Measurements from ENCODE around the gene SRRM5.
"Not testable (repeated sequence)": the region's sequence is repeated elsewhere in the genome, so short reads cannot be mapped to it uniquely, and the experiment has no call there.

Gene SRRM5

GRCh38 chr19:43591904-43592772, 19.8 kb upstream of the SRRM5 start:
- no peak for DNase-seq

- DNase-seq: no peak
Measured at GRCh38 chr19:43592800-43593350, 19.0 kb upstream of the SRRM5 start.

DNA sequence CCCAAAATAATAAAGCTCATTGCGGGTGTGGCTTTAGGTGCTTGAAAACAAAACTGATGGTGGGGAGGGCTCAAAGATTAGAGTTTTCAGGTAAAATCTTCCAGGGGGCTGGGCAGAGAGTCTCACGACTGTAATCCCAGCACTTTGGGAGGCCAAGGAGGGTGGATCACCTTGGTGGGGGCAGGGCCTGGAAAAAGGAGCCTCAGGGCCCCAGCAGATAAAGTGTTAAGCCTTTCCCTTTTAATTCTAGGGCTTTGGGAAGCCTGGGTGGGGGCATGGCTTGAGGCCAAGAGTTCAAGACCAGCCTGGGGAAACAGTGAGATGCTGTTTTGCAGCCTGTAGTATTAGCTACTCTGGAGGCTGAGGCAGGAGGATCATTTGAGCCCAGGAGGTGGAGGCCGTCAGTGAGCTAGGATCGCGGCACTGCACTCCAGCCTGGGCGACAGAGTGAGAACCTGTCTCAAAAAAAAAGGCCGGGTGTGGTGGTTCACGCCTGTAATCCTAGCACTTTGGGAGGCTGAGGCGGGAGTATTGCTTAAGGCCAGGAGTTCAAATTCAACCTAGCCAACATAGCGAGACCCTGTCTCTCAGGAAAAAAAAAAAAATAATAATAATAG, 17.7 kb upstream of the SRRM5 start:
- DNase-seq: no peak

DNA sequence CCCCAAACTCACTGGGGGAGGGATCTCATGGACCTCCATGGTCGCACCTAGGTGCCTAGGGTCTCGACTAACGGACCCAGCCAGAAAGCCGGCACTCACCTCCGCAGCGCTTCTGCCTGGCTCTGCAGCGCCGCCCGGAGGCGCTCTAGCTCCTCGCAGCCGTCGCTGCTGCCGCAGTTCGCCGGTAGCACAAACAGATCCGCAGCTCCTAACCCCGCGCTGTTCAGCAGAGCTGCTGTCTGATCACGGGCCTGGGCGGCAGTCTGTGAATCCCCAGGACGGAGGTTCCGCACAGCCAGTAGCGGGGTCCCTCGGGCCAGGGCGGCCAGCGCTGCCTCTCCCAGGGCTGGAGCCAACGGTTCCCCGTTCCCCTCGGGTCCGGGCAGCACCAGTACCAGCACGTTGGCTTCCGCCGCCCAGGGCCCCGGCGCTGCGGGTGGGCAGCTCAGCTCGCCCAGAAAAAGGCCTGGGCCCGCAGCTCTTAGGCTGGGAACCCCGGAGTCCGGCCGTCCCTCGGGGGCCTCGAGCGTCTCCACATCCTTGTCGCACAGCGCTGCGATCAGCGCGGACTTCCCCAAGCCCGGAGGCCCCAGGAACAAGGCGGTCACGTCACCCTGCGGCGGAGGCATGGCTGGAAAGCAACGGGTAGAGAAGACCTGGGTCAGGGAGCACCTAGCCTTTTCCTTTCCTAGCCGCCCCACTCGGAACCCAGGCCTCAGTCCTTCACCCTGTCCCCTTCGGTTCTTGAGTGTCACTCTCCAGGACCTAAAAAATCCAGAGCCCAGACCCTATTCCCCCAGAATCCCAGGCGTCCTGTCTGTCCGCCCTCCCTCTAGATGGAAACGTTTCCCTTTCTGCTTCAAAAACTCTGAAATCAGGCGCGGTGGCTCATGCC, 16.9 kb upstream of the SRRM5 start:
- DNase-seq: peak; percentile 37

GRCh38 chr19:43595605-43595998, 16.3 kb upstream of the SRRM5 start:
- DNase-seq: no peak

DNA sequence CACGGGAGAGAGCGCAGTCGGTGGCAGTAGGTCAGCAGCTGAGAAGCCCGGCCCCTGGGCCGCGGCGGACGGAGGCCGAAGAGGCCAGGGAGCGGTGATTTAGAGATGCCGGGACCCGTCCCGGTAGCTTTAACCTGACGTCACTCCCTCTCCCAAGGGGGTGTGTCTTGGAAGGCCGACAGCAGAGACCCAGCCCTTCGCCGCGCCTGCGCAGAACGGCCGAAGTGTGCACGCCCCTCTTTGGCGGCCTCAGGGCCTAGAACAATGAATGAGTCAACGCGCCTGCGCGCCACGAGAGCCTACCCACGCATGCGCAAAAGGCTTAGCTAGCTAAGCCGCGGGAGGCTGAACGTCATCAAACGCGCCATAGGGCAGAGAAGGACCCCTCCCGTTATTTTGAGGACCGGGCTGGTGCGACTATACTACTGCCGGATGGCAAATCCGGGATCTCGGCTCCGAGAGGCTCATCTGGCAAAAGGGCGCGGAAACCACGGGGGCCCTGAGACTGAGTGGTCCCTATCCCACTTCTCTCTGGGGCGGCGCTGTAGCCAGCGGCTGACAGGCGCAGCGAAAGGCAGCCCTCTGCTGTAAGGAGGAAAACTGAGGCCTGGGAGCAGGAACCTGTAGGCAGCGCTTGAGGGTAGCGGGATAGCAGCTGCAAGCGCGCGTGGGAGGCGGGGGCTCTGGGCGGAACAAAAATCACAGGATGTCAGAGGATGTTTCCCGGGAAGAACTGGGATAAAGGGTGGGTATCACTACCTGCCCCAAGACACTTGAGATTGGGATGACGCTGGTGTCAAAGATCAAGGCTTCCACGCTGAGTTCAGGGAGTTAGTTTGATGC, 15.7 kb upstream of the SRRM5 start, which contains the start of the genes IRGQ and ZNF576:
TSS of gene IRGQ (minus strand) at position 136 of the 843 bp plus-strand sequence. CDS start 796 bp downstream, outside the sequence.
TSS of gene ZNF576 (plus strand) at position 597 of the 843 bp plus-strand sequence. CDS start 514 bp downstream, outside the sequence.
- DNase-seq: peak; percentile 97

DNA sequence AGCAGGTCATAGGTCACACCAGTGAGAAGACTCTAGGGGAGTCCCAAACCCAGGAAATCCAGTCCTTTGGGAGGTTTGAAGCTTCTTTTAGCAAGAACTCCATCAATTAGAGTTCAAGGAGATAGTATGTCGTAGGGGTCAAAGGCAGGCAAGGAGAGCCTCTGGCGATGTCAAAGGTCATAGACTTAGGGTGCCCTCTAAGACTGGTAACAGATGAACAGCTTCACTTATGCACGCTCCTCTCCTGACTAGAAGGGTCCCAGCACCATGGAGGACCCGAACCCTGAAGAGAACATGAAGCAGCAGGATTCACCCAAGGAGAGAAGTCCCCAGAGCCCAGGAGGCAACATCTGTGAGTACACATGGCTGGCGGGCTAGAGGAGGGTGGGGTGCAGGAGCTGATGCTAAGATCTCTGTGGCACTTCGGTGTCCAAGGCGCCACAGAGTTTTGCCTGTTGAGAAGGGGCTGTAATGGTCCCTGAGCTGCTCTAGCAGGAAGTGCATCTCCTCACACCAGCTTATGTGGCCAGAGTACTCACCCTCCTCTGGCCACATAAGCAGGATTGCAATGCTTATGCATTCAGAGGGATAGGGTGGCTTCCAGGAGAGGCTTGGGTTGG, 14.9 kb upstream of the SRRM5 start:
- DNase-seq: no peak

- DNase-seq: peak; percentile 0
Measured at GRCh38 chr19:43597876-43598275, 14.0 kb upstream of the SRRM5 start.

- no peak for DNase-seq
Measured at GRCh38 chr19:43598445-43599240, 13.2 kb upstream of the SRRM5 start.

DNA sequence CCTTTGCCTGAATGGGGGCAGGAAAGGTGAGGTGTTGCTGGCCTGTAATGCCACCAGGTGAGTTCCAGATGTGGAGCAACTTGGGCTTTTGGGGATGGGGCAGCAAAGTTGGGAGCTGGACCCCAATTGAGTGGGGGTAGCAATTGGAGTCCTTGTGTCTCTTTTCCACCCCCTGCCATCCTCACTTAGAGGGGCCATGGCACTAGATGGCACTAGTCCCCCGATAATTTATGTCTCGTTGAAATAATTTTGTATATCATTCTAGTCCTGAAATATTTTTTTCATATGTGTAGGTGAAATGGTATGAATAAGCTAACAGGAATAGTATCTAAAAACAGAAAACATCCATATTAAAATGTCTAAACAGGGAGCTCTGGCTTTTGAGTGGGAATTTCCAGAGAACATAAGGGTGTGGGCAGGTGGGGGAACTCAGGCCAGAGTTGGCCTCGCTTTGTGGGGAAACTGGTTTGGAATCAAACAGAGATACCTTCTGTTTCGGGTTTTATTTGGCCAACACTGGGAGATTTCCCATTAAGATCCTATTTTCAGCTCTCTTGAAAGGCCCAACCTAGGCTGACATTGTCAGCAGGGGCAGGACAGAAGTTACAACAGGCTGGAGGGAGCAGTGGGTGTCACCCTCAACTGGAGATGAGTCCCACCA, 12.1 kb upstream of the SRRM5 start:
- DNase-seq: no peak

DNA sequence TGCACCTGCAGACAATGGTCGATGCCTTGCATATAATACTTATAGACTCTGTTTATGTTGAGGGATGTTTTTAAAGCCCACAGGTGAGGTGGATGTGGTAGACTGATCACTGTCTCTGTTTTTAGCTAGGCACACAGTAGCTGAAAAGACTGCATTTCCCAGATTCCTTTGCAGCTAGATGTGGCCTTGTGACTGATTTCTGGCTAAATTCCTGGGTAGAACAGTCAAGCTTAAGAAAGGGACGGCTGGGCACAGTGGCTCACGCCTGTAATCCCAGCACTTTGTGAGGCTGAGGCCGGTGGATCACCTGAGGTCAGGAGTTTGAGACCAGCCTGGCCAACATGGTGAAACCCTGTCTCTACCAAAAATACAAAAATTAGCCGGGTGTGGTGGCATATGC, 11.6 kb upstream of the SRRM5 start:
- not testable (repeated sequence) for DNase-seq

GRCh38 chr19:43605875-43606568, 5.9 kb upstream of the SRRM5 start:
- no peak for DNase-seq

- no peak for DNase-seq
Measured at GRCh38 chr19:43606569-43607229, 5.2 kb upstream of the SRRM5 start.

DNA sequence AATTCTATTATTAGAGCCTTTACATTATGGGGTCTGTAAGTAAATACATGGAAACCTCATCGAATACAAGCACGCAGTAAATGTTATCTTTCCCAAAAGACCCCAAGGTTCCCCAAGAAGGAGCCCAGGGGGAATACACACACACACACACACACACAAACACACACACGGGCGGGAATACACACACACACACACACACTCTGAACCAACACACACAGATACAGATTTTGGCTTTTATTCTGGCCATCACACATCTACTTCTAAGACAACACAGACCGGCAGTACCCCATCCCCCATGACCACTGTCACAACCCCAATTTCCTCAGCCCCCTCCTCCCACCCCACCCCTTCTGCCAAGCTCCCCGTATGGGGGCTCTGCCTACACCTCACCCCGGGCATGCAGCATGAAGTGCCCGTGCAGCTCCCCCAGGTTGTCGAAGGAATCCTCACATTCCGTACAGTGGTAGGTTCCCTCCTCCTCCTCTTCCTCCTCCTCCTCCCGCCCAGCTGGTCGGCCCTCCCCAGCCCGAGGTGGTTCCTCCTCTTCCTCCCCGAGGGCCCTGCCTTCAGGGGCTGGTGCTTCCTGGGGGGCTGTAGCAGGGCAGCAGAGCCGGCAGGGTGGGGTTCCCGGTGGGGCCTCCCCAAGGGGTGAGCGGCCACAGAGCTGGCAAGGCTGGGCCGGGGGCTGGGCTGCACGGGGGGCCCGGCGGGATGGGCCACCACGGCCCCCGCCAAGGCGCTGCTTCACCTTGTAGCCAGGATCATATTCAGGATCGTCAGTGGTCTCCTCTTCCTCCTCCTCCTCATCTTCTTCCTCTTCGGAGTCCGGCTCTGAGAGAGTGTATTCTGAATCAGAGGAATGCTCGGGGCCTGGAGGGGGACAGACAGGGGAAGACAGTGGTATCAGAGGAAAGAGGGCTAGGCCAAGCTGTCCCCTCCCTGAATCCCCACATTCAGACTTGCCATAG, 4.4 kb upstream of the SRRM5 start:
- DNase-seq: no peak

DNA sequence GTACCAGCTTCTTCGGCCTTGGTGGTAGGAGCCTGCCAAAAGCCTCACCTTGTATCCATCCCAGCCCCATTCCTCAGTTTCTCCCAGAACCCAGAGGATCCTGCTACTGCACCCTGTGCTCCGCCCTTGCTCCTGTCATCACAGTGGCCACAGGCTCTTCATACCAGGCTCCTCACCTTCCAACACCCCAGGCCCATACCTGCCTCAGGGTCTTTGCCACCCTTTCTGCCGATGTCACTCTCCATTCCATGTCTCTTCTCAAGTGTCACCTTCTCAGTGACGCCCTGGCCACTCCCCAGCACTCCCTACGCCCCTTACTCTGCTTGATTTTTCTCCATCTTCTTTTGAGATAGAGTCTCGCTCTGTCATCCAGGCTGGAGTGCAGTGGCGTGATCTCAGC, 2.0 kb upstream of the SRRM5 start:
- no peak for DNase-seq

GRCh38 chr19:43610493-43610892, 1.4 kb upstream of the SRRM5 start:
- no peak for DNase-seq

DNA sequence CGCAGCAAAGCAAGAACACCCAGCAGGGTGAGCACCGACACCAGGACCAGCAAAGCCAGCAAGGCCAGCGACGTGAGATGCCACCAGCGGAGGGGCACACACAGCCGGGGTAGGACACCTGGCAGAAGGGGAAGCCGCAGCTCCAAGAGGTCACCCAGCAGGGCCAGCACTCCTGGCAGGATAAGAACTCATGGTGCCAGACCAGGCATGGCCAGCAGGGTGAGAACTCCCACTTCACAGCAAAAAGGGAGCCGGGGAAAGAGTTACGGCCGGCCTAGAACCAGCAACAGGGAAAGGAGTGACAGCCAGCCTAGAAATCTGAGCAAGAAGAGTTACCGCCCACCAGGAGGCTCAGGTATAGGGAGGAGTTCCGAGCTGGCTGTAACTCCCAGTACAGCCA, 486 bp downstream of the SRRM5 start:
- DNase-seq: no peak

DNA sequence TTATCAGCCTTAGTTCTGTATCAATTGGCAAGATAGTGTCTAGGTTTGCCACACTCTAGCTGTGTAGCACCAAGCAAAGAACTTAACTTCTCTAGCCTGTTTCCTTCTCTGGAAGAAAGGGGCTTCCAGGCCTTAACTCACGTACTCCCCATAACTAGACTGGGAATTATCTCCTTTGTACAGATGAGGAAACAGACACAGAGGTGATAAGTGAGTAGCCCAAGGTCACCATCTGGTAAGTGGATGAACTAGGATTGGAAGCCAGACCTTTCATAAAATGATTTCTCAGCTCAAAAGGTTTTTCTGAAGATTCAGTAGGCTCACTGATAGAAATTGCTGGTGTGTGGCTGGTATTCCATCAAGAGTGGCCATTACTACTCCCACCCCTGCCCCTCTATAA, 4.4 kb downstream of the SRRM5 start:
- DNase-seq: no peak

All from GF-D8 (cell line).